ENCODE results near the gene RNASE7. TPM values are rescaled to one million over a fixed set of nuclear protein-coding genes. Genes with fewer than 3 reads are reported as not detected.

RNASE7 gene
- total RNA-seq, 1 donor from 2014 or later: not detected

- peaks cover 22% of the 10 kb centered on the region for H3K27me3 Mint-ChIP-seq (ENCODE audit: unreplicated experiment)
These were observed 47.1 kb downstream of the RNASE7 start for GRCh38 chr14:21089271-21089670.

GRCh38 chr14:21089877-21090193 lies 47.7 kb downstream of the RNASE7 start:
- Mint-ChIP-seq H3K9me3 (ENCODE audit: unreplicated experiment) (peaks cover 16% of the 10 kb centered on the region), H3K36me3 (ENCODE audit: unreplicated experiment) (no peaks in the 10 kb centered on the region), H3K4me1 (ENCODE audit: low read depth, unreplicated experiment) (peaks cover 41% of the 10 kb centered on the region), H3K4me3 (ENCODE audit: unreplicated experiment) (no peak overlapping the region), H3K27ac (ENCODE audit: unreplicated experiment) (no peak overlapping the region), H3K27me3 (ENCODE audit: unreplicated experiment) (peaks cover 22% of the 10 kb centered on the region)
- TF ChIP-seq CTCF (IDR thresholded peaks at IDR 0.05; ENCODE audit: partially characterized antibody, unreplicated experiment): no peak
- no peak for DNase-seq

More at GRCh38 chr14:21089271-21089670, 47.1 kb downstream of the RNASE7 start:
- no peak for TF ChIP-seq CTCF (IDR thresholded peaks at IDR 0.05; ENCODE audit: partially characterized antibody, unreplicated experiment)
- H3K4me3 Mint-ChIP-seq (ENCODE audit: unreplicated experiment): no peak overlapping the region
- peaks cover 22% of the 10 kb centered on the region for H3K9me3 Mint-ChIP-seq (ENCODE audit: unreplicated experiment)
- H3K4me1 Mint-ChIP-seq (ENCODE audit: low read depth, unreplicated experiment): peaks cover 39% of the 10 kb centered on the region
- H3K36me3 Mint-ChIP-seq (ENCODE audit: unreplicated experiment): no peaks in the 10 kb centered on the region
- H3K27ac Mint-ChIP-seq (ENCODE audit: unreplicated experiment): peak overlapping the region; percentile 35
- no peak for DNase-seq

- no peak overlapping the region for H3K4me3 Mint-ChIP-seq (ENCODE audit: unreplicated experiment)
- H3K9me3 Mint-ChIP-seq (ENCODE audit: unreplicated experiment): peaks cover 15% of the 10 kb centered on the region
- peaks cover 47% of the 10 kb centered on the region for H3K4me1 Mint-ChIP-seq (ENCODE audit: low read depth, unreplicated experiment)
- H3K27me3 Mint-ChIP-seq (ENCODE audit: unreplicated experiment): peaks cover 23% of the 10 kb centered on the region
- DNase-seq: peak; percentile 74
- peak; percentile 80 for TF ChIP-seq CTCF (IDR thresholded peaks at IDR 0.05; ENCODE audit: partially characterized antibody, unreplicated experiment)
- no peak overlapping the region for H3K27ac Mint-ChIP-seq (ENCODE audit: unreplicated experiment)
- no peaks in the 10 kb centered on the region for H3K36me3 Mint-ChIP-seq (ENCODE audit: unreplicated experiment)
These were observed 48.2 kb downstream of the RNASE7 start for GRCh38 chr14:21090194-21090939.

- peak overlapping the region; percentile 87 for H3K4me3 Mint-ChIP-seq (ENCODE audit: unreplicated experiment)
- peak overlapping the region; percentile 96 for H3K27ac Mint-ChIP-seq (ENCODE audit: unreplicated experiment)
- H3K9me3 Mint-ChIP-seq (ENCODE audit: unreplicated experiment): peaks cover 21% of the 10 kb centered on the region
- H3K36me3 Mint-ChIP-seq (ENCODE audit: unreplicated experiment): no peaks in the 10 kb centered on the region
- H3K4me1 Mint-ChIP-seq (ENCODE audit: low read depth, unreplicated experiment): peaks cover 51% of the 10 kb centered on the region
- peaks cover 26% of the 10 kb centered on the region for H3K27me3 Mint-ChIP-seq (ENCODE audit: unreplicated experiment)
- DNase-seq: no peak
- TF ChIP-seq CTCF (IDR thresholded peaks at IDR 0.05; ENCODE audit: partially characterized antibody, unreplicated experiment): no peak
These were observed 48.9 kb downstream of the RNASE7 start for GRCh38 chr14:21090940-21091663.

- H3K27me3 Mint-ChIP-seq (ENCODE audit: unreplicated experiment): peaks cover 33% of the 10 kb centered on the region
- peaks cover 23% of the 10 kb centered on the region for H3K9me3 Mint-ChIP-seq (ENCODE audit: unreplicated experiment)
- H3K36me3 Mint-ChIP-seq (ENCODE audit: unreplicated experiment): no peaks in the 10 kb centered on the region
- TF ChIP-seq CTCF (IDR thresholded peaks at IDR 0.05; ENCODE audit: partially characterized antibody, unreplicated experiment): no peak
- H3K4me1 Mint-ChIP-seq (ENCODE audit: low read depth, unreplicated experiment): peaks cover 48% of the 10 kb centered on the region
- DNase-seq: no peak
- H3K27ac Mint-ChIP-seq (ENCODE audit: unreplicated experiment): peak overlapping the region; percentile 96
- peak overlapping the region; percentile 87 for H3K4me3 Mint-ChIP-seq (ENCODE audit: unreplicated experiment)
These were observed 49.7 kb downstream of the RNASE7 start for GRCh38 chr14:21091821-21092272.

Measured in glutamatergic neuron (in vitro differentiated cells).